ENCODE results near the gene IKBKE. TPM values are rescaled to one million over a fixed set of nuclear protein-coding genes. Genes with fewer than 3 reads are reported as not detected.

IKBKE gene
- total RNA-seq, 1 donor from 2014 or later, result 15.6 TPM

- no peak for TF ChIP-seq CTCF (conservative IDR thresholded peaks at IDR 0.05; ENCODE audit: low read depth, low read length)
- no peak overlapping the region for H3K4me3 ChIP-seq (ENCODE audit: low read depth, low read length)
- no peak for DNase-seq (ENCODE audit: low read depth)
These were observed 29.8 kb downstream of the IKBKE start for GRCh38 chr1:206500046-206500445.

- no peak overlapping the region for H3K4me3 ChIP-seq (ENCODE audit: low read depth, low read length)
- no peak for DNase-seq (ENCODE audit: low read depth)
- no peak for TF ChIP-seq CTCF (conservative IDR thresholded peaks at IDR 0.05; ENCODE audit: low read depth, low read length)
These were observed 31.6 kb downstream of the IKBKE start for GRCh38 chr1:206501881-206502280.

GRCh38 chr1:206502403-206502802, 32.1 kb downstream of the IKBKE start:
- no peak overlapping the region for H3K4me3 ChIP-seq (ENCODE audit: low read depth, low read length)
- TF ChIP-seq CTCF (conservative IDR thresholded peaks at IDR 0.05; ENCODE audit: low read depth, low read length), result no peak
- DNase-seq (ENCODE audit: low read depth), result no peak

- no peak overlapping the region for H3K4me3 ChIP-seq (ENCODE audit: low read depth, low read length)
- DNase-seq (ENCODE audit: low read depth), result no peak
- no peak for TF ChIP-seq CTCF (conservative IDR thresholded peaks at IDR 0.05; ENCODE audit: low read depth, low read length)
These were observed 32.5 kb downstream of the IKBKE start for GRCh38 chr1:206502812-206503211.

GRCh38 chr1:206503591-206504362, 33.5 kb downstream of the IKBKE start:
- TF ChIP-seq CTCF (conservative IDR thresholded peaks at IDR 0.05; ENCODE audit: low read depth, low read length), result no peak
- peak; percentile 80 for DNase-seq (ENCODE audit: low read depth)
- no peak overlapping the region for H3K4me3 ChIP-seq (ENCODE audit: low read depth, low read length)

GRCh38 chr1:206504363-206504713, 34.1 kb downstream of the IKBKE start:
- no peak for DNase-seq (ENCODE audit: low read depth)
- TF ChIP-seq CTCF (conservative IDR thresholded peaks at IDR 0.05; ENCODE audit: low read depth, low read length), result no peak
- H3K4me3 ChIP-seq (ENCODE audit: low read depth, low read length), result no peak overlapping the region

Data from epithelial cell of proximal tubule (primary cell).